Esophagus muscularis mucosa (tissue), 4 donors: ENCODE data around the gene IFT57.

Experiments used
- EP300 ChIP-seq: sonication (generic); formaldehyde crosslinking; IDR thresholded peaks from one replicate; pipeline ENCODE4 v1.6.1; 2017; ENCODE audit warnings: antibody characterized with exemption
- POLR2A ChIP-seq: fragments of 450-650 bp; IDR thresholded peaks from one replicate; pipeline ENCODE4 v1.6.1; 2017; ENCODE audit warnings: antibody characterized with exemption, moderate library complexity, mild to moderate bottlenecking, low read depth
- POLR2AphosphoS5 ChIP-seq, 2 donors: sonication (generic); formaldehyde crosslinking; IDR thresholded peaks; one replicate each; pipeline ENCODE4 v1.6.1; 2017; ENCODE audit warnings: antibody characterized with exemption in 2 of 2
- TF ChIP-seq, protein P1 (sequence below), 3 experiments: fragments of 200-600 bp in 2 of 3; fragments of 450-650 bp in 1 of 3; sonication (generic) in 2 of 3; IDR thresholded peaks; one replicate each; pipeline ENCODE4 v1.5.1; 2017 to 2019; ENCODE audit warnings: antibody characterized with exemption in 3 of 3, mild to moderate bottlenecking in 2 of 3, moderate library complexity in 1 of 3

DNA sequence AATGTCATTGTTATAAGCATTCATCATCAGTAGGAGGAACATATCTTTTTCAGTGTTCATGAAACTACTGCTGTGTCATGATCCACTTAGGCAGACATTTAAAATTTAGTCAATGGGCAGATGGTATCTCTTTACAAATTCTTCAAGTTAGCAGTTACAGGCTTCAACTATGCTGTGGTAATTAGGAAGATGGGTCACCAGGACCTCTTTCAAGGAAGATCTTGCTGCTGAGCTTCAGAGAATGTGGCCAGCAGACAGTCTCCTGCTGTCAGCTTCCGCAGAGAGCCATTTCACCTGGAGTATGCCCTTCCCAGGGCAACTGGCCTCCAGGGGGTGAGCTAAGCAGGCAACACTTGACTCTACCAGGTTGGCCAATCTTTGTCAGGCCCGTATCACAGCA, 19.4 kb downstream of the IFT57 start:
- TF ChIP-seq POLR2A, result no peak
- TF ChIP-seq, protein P1, sequence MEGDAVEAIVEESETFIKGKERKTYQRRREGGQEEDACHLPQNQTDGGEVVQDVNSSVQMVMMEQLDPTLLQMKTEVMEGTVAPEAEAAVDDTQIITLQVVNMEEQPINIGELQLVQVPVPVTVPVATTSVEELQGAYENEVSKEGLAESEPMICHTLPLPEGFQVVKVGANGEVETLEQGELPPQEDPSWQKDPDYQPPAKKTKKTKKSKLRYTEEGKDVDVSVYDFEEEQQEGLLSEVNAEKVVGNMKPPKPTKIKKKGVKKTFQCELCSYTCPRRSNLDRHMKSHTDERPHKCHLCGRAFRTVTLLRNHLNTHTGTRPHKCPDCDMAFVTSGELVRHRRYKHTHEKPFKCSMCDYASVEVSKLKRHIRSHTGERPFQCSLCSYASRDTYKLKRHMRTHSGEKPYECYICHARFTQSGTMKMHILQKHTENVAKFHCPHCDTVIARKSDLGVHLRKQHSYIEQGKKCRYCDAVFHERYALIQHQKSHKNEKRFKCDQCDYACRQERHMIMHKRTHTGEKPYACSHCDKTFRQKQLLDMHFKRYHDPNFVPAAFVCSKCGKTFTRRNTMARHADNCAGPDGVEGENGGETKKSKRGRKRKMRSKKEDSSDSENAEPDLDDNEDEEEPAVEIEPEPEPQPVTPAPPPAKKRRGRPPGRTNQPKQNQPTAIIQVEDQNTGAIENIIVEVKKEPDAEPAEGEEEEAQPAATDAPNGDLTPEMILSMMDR (IDR thresholded peaks at IDR 0.05), result no peak
- no peak for TF ChIP-seq POLR2AphosphoS5 (IDR thresholded peaks at IDR 0.05)
- no peak for TF ChIP-seq EP300
